H1 (cell line): ENCODE measurements around the gene THOP1. TPM values are rescaled to one million over a fixed set of nuclear protein-coding genes. Genes with fewer than 3 reads are reported as not detected.

Source experiments
- CTCF ChIA-PET: fragments of 300-600 bp; sonication (Branson Sonifier 250); formaldehyde crosslinking; loops from one replicate; lab custom pipeline; 2021; ENCODE audit not compliant: partially characterized antibody; lab: Charles Lee
- POLR2A ChIA-PET: fragments of 300-600 bp; sonication (Branson Sonifier 250); formaldehyde crosslinking; loops from one replicate; lab custom pipeline; 2021; ENCODE audit warnings: inconsistent platforms; ENCODE audit not compliant: partially characterized antibody; lab: Charles Lee
- DNase-seq, 2 experiments: peaks; one replicate each; pipeline versions ENCODE4 v3.0.0 to v3.0.0-alpha.2; 2010 to 2022; ENCODE audit warnings: low spot score in 2 of 2, low read depth in 1 of 2, mixed read lengths in 1 of 2
- FAIRE-seq: peaks from 2 replicates; lab custom pipeline; 2011; peaks lifted over from hg19 to GRCh38; lab: Jason Lieb, UNC
- H2AFZ ChIP-seq: 2 replicates; pipeline ENCODE4 v1.8.1; 2012; ENCODE audit warnings: low read length, inconsistent platforms
- H2AK5ac ChIP-seq: 2 replicates; pipeline ENCODE4 v1.6.1; 2013; ENCODE audit warnings: low read depth, low read length
- H2BK120ac ChIP-seq: replicated peaks from 2 replicates; pipeline ENCODE3; 2013; ENCODE audit warnings: low read depth, low read length, inconsistent platforms
- H2BK12ac ChIP-seq: 2 replicates; pipeline ENCODE4 v1.6.1; 2013; ENCODE audit warnings: low read depth, low read length
- H2BK15ac ChIP-seq: 2 replicates; pipeline ENCODE4 v1.6.1; 2013; ENCODE audit warnings: low read length
- H2BK20ac ChIP-seq: 2 replicates; pipeline ENCODE4 v1.6.1; 2013; ENCODE audit warnings: low read length
- H2BK5ac ChIP-seq: 2 replicates; pipeline ENCODE4 v1.6.1; 2013; ENCODE audit warnings: low read depth, low read length
- H3K14ac ChIP-seq: 2 replicates; pipeline ENCODE4 v1.6.1; 2013; ENCODE audit warnings: inconsistent platforms; ENCODE audit not compliant: insufficient read length
- H3K18ac ChIP-seq: 2 replicates; pipeline ENCODE4 v1.6.1; 2013; ENCODE audit warnings: low read length; ENCODE audit errors: extremely low read depth
- H3K23ac ChIP-seq: 2 replicates; pipeline ENCODE4 v1.6.1; 2013; ENCODE audit warnings: inconsistent platforms; ENCODE audit not compliant: insufficient read length
- H3K23me2 ChIP-seq: 2 replicates; pipeline ENCODE4 v1.6.1; 2013; ENCODE audit warnings: low read depth, low read length
- H3K27ac ChIP-seq: 2 replicates; pipeline ENCODE4 v1.6.1; 2011; ENCODE audit warnings: low read depth, low read length, inconsistent platforms
- H3K27me3 ChIP-seq, 4 experiments: replicated peaks in 1 of 4; 1 replicate in 1 of 4; 2 replicates in 3 of 4; pipeline versions ENCODE4 v1.6.1 to v1.8.1; 2011 to 2013; ENCODE audit warnings: low read length in 3 of 4, mild to moderate bottlenecking in 3 of 4, inconsistent platforms in 2 of 4, mixed read lengths in 2 of 4, moderate library complexity in 1 of 4; ENCODE audit not compliant: control insufficient read depth in 3 of 4, insufficient read depth in 3 of 4; ENCODE audit errors: extremely low read depth in 1 of 4
- H3K36me3 ChIP-seq, 4 experiments: 2 replicates each; pipeline versions ENCODE4 v1.6.1 to v1.8.1; 2011 to 2013; ENCODE audit warnings: mild to moderate bottlenecking in 4 of 4, low read length in 3 of 4, moderate library complexity in 2 of 4, control low read depth in 1 of 4, inconsistent platforms in 1 of 4; ENCODE audit not compliant: insufficient read depth in 4 of 4, control insufficient read depth in 2 of 4
- H3K4ac ChIP-seq: replicated peaks from 2 replicates; pipeline ENCODE3; 2013; ENCODE audit warnings: low read length, low read depth, mixed read lengths, inconsistent platforms; ENCODE audit not compliant: insufficient read length
- H3K4me1 ChIP-seq, 4 experiments: replicated peaks in 1 of 4; 1 replicate in 1 of 4; 2 replicates in 3 of 4; pipeline versions ENCODE4 v1.6.1 to v1.8.1; 2011 to 2013; ENCODE audit warnings: low read length in 3 of 4, inconsistent platforms in 2 of 4, mixed read lengths in 1 of 4; ENCODE audit not compliant: insufficient read depth in 4 of 4, control insufficient read depth in 3 of 4
- H3K4me2 ChIP-seq, 2 experiments: 2 replicates each; pipeline versions ENCODE4 v1.6.1 to v1.8.1; 2011 to 2013; ENCODE audit warnings: low read depth in 2 of 2, low read length in 2 of 2, control low read depth in 1 of 2, inconsistent platforms in 1 of 2, mild to moderate bottlenecking in 1 of 2; ENCODE audit not compliant: insufficient read depth in 1 of 2
- H3K4me3 ChIP-seq, 4 experiments: fragments of 200-600, 300-600 bp in 1 of 4; sonication (generic), shearing (Covaris generic), sonication (Bioruptor Twin) in 1 of 4; 2 replicates each; pipeline versions ENCODE4 v1.5.1 to v1.8.1; 2011 to 2016; ENCODE audit warnings: low read length in 4 of 4, low read depth in 3 of 4, control low read depth in 2 of 4, inconsistent platforms in 2 of 4, mild to moderate bottlenecking in 2 of 4, mixed read lengths in 1 of 4, moderate library complexity in 1 of 4; ENCODE audit not compliant: insufficient read depth in 2 of 4; ENCODE audit errors: extremely low read depth in 1 of 4
- H3K56ac ChIP-seq: replicated peaks from 2 replicates; pipeline ENCODE3; 2013; ENCODE audit warnings: low read depth, mild to moderate bottlenecking, mixed read lengths, low read length, inconsistent platforms; ENCODE audit not compliant: insufficient read length
- H3K79me1 ChIP-seq: 2 replicates; pipeline ENCODE4 v1.6.1; 2013; ENCODE audit warnings: low read depth, low read length, control low read depth
- H3K79me2 ChIP-seq, 2 experiments: 2 replicates each; pipeline versions ENCODE4 v1.6.1 to v1.8.1; 2012 to 2013; ENCODE audit warnings: low read length in 2 of 2, mild to moderate bottlenecking in 2 of 2, inconsistent platforms in 1 of 2; ENCODE audit not compliant: insufficient read depth in 2 of 2, control insufficient read depth in 1 of 2
- H3K9ac ChIP-seq, 4 experiments: replicated peaks in 1 of 4; 1 replicate in 1 of 4; 2 replicates in 3 of 4; pipeline versions ENCODE4 v1.6.1 to v1.8.1; 2011 to 2013; ENCODE audit warnings: low read depth in 3 of 4, low read length in 3 of 4, control low read depth in 2 of 4, mild to moderate bottlenecking in 2 of 4, moderate library complexity in 2 of 4, inconsistent platforms in 1 of 4; ENCODE audit errors: extremely low read depth in 1 of 4
- H3K9me3 ChIP-seq, 2 experiments: 2 replicates each; pipeline versions ENCODE4 v1.6.1 to v1.8.1; 2012 to 2013; ENCODE audit warnings: mild to moderate bottlenecking in 2 of 2, moderate library complexity in 2 of 2, control low read depth in 1 of 2, inconsistent platforms in 1 of 2, low read depth in 1 of 2, low read length in 1 of 2, mixed read lengths in 1 of 2; ENCODE audit not compliant: insufficient read depth in 2 of 2
- H4K20me1 ChIP-seq, 2 experiments: replicated peaks in 1 of 2; 2 replicates each; pipeline versions ENCODE3 to v1.8.1; 2011 to 2013; ENCODE audit warnings: inconsistent platforms in 2 of 2, low read length in 2 of 2, mild to moderate bottlenecking in 1 of 2; ENCODE audit not compliant: insufficient read depth in 2 of 2, control insufficient read depth in 1 of 2
- H4K5ac ChIP-seq: 2 replicates; pipeline ENCODE4 v1.6.1; 2013; ENCODE audit warnings: low read length, low read depth, mixed read lengths, inconsistent platforms; ENCODE audit not compliant: insufficient read length
- H4K8ac ChIP-seq: 2 replicates; pipeline ENCODE4 v1.8.0; 2013; ENCODE audit warnings: mild to moderate bottlenecking, moderate library complexity, low read length, inconsistent platforms; ENCODE audit not compliant: insufficient read depth; ENCODE audit errors: extremely low read depth
- H4K91ac ChIP-seq: replicated peaks from 2 replicates; pipeline ENCODE3; 2013; ENCODE audit warnings: low read length, mixed read lengths, inconsistent platforms; ENCODE audit not compliant: insufficient read length
- ASH2L ChIP-seq: fragments of 200-600, 300-600 bp; sonication (generic); IDR thresholded peaks from one replicate; pipeline ENCODE4 v1.7.1; 2017; ENCODE audit warnings: low read length
- CBX5 ChIP-seq: fragments of 300-800, 300-1000 bp; sonication (generic); IDR thresholded peaks from 2 replicates; pipeline ENCODE4 v1.7.1; 2016; ENCODE audit warnings: antibody characterized with exemption, low read length, low read depth
- CTBP2 ChIP-seq: IDR thresholded peaks from 2 replicates; pipeline ENCODE4 v1.7.0; 2011; ENCODE audit warnings: borderline replicate concordance, mild to moderate bottlenecking, moderate library complexity, mixed read lengths, low read length; ENCODE audit not compliant: insufficient read depth, insufficient read length
- CTCF ChIP-seq, 3 experiments: IDR thresholded peaks; 1 replicate in 2 of 3; 2 replicates in 1 of 3; pipeline versions ENCODE4 v1.5.1 to v1.6.1; 2011; ENCODE audit warnings: low read length in 3 of 3, mild to moderate bottlenecking in 3 of 3, inconsistent platforms in 2 of 3, low read depth in 1 of 3, moderate library complexity in 1 of 3; ENCODE audit not compliant: insufficient read depth in 1 of 3; ENCODE audit errors: control extremely low read depth in 1 of 3
- GABPA ChIP-seq: IDR thresholded peaks from 2 replicates; pipeline ENCODE4 v1.6.1; 2011; ENCODE audit warnings: mild to moderate bottlenecking, low read length, moderate library complexity, borderline replicate concordance; ENCODE audit not compliant: insufficient read depth
- NRF1 ChIP-seq: IDR thresholded peaks from 2 replicates; pipeline ENCODE4 v1.6.1; 2011; ENCODE audit warnings: mild to moderate bottlenecking, low read depth, low read length, improper control_type of control experiment
- POLR2A ChIP-seq, 2 experiments: IDR thresholded peaks; 1 replicate in 1 of 2; 2 replicates in 1 of 2; pipeline ENCODE4 v1.6.1; 2011; ENCODE audit warnings: low read depth in 2 of 2, low read length in 2 of 2, mild to moderate bottlenecking in 2 of 2; ENCODE audit errors: control extremely low read depth in 1 of 2
- POU5F1 ChIP-seq: IDR thresholded peaks from 2 replicates; pipeline ENCODE4 v1.6.1; 2011; ENCODE audit warnings: low read depth, mild to moderate bottlenecking, low read length, moderate library complexity
- RAD21 ChIP-seq, 2 experiments: IDR thresholded peaks in 1 of 2; conservative IDR thresholded peaks in 1 of 2; 2 replicates each; pipeline ENCODE4 v1.6.1; 2011; ENCODE audit warnings: low read depth in 2 of 2, low read length in 2 of 2, improper control_type of control experiment in 1 of 2, inconsistent platforms in 1 of 2, mild to moderate bottlenecking in 1 of 2, moderate library complexity in 1 of 2
- RFX5 ChIP-seq: IDR thresholded peaks from 2 replicates; pipeline ENCODE4 v1.6.1; 2011; ENCODE audit warnings: low read depth, low read length, improper control_type of control experiment, borderline replicate concordance
- SP1 ChIP-seq: IDR thresholded peaks from 2 replicates; pipeline ENCODE4 v1.6.1; 2011; ENCODE audit warnings: low read depth, low read length
- TAF7 ChIP-seq: optimal IDR thresholded peaks from 2 replicates; pipeline ENCODE3; 2011; ENCODE audit warnings: low read depth, mild to moderate bottlenecking, inconsistent platforms, low read length, moderate library complexity, borderline replicate concordance
- WGBS, 2 experiments: shearing (Covaris generic) in 1 of 2; methylation state at CpG; one replicate each; pipeline versions ENCODE4 v1.1.6 to v1.1.7; 2013 to 2015; ENCODE audit warnings: low lambda C conversion rate in 2 of 2, mixed read lengths in 2 of 2, inconsistent platforms in 1 of 2, low coverage in 1 of 2, missing lambda C conversion rate in 1 of 2; ENCODE audit not compliant: insufficient replicate concordance in 2 of 2, insufficient coverage in 1 of 2, insufficient read length in 1 of 2; ENCODE audit errors: extremely low coverage in 1 of 2, missing lambda C conversion rate in 1 of 2; 5-methylcytosine and 5-hydroxymethylcytosine counted together
- polyA plus RNA-seq, 7 experiments: library from polyadenylated mRNA; depleted of rRNA in 3 of 7; stranded (reverse) in 5 of 7; unstranded in 2 of 7; fragments of >200 nt in 5 of 7; fragments of 200-250 nt in 2 of 7; gene quantifications; 1 replicate in 5 of 7; 2 replicates in 1 of 7; 4 replicates in 1 of 7; pipeline versions ENCODE4 v1.2.1 to v1.2.3, GENCODE V29; 2011 to 2013; ENCODE audit warnings: missing spikeins in 2 of 7, mixed read lengths in 2 of 7
- total RNA-seq: library from RNA; stranded (reverse); fragmentation: NEBNext Ultra II Directional; extraction: Animal tissue kit (Norgen Biotek cat#: 25700); gene quantifications from 2 replicates; pipeline ENCODE4 v1.2.1, GENCODE V29; 2021

Gene THOP1
- total and polyA plus RNA-seq, 2 of the 8 experiments (the other 6 are each of a cell fraction or from before 2014, with no cell fraction given): 136 to 159 TPM

GRCh38 chr19:2815923-2816322 lies 30.6 kb downstream of the THOP1 start:
- Histone ChIP-seq H3K36me3 (peaks cover 11 to 27% (median 20%) of the 10 kb centered on the region in 4 experiments; a peak in 6 of 8 replicates), H4K91ac (no peak overlapping the region), H3K23me2 (peaks cover 4% of the 10 kb centered on the region; the same call in 1 of the 2 replicates), H3K56ac (no peak overlapping the region), H2BK12ac (no peak overlapping the region), H4K20me1 (peaks cover 4 to 7% of the 10 kb centered on the region in 2 experiments), H3K14ac (no peak overlapping the region), H2AK5ac (no peak overlapping the region), H2BK120ac (no peak overlapping the region), H2BK5ac (no peak overlapping the region), H3K9me3 (no peaks in the 10 kb centered on the region), H3K4me2 (no peak overlapping the region), H3K9ac (no peak overlapping the region), H3K4me1 (no peaks in the 10 kb centered on the region), H2BK15ac (no peak overlapping the region), H3K4ac (no peak overlapping the region), H3K27me3 (no peaks in the 10 kb centered on the region), H3K79me2 (no peaks in the 10 kb centered on the region), H4K8ac (no peak overlapping the region), H3K18ac (no peak overlapping the region), H3K79me1 (no peaks in the 10 kb centered on the region), H3K23ac (no peak overlapping the region), H2AFZ (no peak overlapping the region), H4K5ac (no peak overlapping the region), H3K4me3 (no peak overlapping the region), H3K27ac (no peak overlapping the region), H2BK20ac (no peak overlapping the region)
- CTCF ChIA-PET: no interaction called here
- DNase-seq: no peak
- WGBS, 2 experiments: 82% methylated on average over 15 of the region's 15 CpGs; no CpG with 5 or more reads in 1 of the 2 experiments
- no peak for FAIRE-seq
- POLR2A ChIA-PET: interaction anchor here (0.6 to 0.8 kb wide), 2 partner anchors 38 to 824 kb away, joined by 3 read pairs; no protein-coding TSS in a partner anchor
- TF ChIP-seq GABPA (no peak), POLR2A (IDR thresholded peaks at IDR 0.05; ENCODE audit: control extremely low read depth in 1 of 2, low read depth in 2 of 2, low read length in 2 of 2) (no peak), ASH2L (no peak), RAD21 (IDR thresholded peaks at IDR 0.05 in 1 of 2, conservative IDR thresholded peaks at IDR 0.05 in 1 of 2; ENCODE audit: low read depth in 2 of 2, low read length in 2 of 2) (no peak), POU5F1 (no peak), TAF7 (no peak), NRF1 (no peak), RFX5 (no peak), SP1 (no peak), CTBP2 (no peak), CTCF (IDR thresholded peaks at IDR 0.05; ENCODE audit: control extremely low read depth in 1 of 3, insufficient read depth in 1 of 3, low read depth in 1 of 3, low read length in 3 of 3) (no peak), CBX5 (no peak)
